Epithelial cell of proximal tubule (primary cell): ENCODE data around the gene MMEL1. TPM values are rescaled to one million over a fixed set of nuclear protein-coding genes. Genes with fewer than 3 reads are reported as not detected.

Experiments used
- DNase-seq: peaks from one replicate; pipeline ENCODE4 v3.0.0-alpha.2; 2011; ENCODE audit warnings: low read depth
- H3K4me3 ChIP-seq: 2 replicates; pipeline ENCODE4 v1.5.1; 2011; ENCODE audit warnings: low read depth, mild to moderate bottlenecking, low read length
- total RNA-seq: library from RNA; depleted of rRNA; stranded (reverse); fragments of >200 nt; gene quantifications from 2 replicates; pipeline ENCODE4 v1.2.3, GENCODE V29; 2015
- TF ChIP-seq, protein P1 (sequence below): conservative IDR thresholded peaks from 2 replicates; pipeline ENCODE4 v1.5.1; 2012; ENCODE audit warnings: low read depth, mild to moderate bottlenecking, low read length

MMEL1 gene
- total RNA-seq, 1 donor from 2014 or later, result not detected

DNA sequence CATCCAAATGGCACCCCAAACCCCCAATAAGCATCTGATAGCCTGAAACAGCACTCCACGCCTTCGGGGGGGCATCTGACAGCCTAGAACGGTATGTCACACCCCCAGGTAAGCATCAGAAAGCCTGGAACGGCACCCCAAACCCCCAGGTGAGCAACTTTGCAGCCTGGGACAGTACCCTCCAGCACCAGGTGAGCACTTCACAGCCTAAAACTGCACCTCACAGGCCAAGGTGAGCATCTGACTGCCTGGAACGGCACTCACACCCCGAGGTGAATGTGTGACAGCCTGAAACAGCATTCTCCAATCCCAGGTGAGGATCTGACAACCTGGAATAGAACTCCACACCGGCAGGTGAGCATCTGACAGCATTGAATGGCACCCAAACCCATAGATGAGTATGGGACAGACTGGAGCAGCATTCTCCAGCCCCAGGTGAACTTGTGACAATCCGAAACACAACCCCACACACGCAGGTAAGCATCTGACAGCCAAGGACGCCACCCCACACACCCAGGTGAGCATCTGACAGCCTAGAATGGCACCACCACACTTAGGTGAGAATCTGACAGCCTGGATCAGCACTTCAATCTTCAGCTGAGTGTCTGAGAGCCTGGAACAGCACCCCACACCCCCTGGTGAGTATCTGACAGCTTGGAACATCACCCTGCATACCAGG, 18.3 kb upstream of the MMEL1 start:
- TF ChIP-seq, protein P1, sequence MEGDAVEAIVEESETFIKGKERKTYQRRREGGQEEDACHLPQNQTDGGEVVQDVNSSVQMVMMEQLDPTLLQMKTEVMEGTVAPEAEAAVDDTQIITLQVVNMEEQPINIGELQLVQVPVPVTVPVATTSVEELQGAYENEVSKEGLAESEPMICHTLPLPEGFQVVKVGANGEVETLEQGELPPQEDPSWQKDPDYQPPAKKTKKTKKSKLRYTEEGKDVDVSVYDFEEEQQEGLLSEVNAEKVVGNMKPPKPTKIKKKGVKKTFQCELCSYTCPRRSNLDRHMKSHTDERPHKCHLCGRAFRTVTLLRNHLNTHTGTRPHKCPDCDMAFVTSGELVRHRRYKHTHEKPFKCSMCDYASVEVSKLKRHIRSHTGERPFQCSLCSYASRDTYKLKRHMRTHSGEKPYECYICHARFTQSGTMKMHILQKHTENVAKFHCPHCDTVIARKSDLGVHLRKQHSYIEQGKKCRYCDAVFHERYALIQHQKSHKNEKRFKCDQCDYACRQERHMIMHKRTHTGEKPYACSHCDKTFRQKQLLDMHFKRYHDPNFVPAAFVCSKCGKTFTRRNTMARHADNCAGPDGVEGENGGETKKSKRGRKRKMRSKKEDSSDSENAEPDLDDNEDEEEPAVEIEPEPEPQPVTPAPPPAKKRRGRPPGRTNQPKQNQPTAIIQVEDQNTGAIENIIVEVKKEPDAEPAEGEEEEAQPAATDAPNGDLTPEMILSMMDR, result no peak

DNA sequence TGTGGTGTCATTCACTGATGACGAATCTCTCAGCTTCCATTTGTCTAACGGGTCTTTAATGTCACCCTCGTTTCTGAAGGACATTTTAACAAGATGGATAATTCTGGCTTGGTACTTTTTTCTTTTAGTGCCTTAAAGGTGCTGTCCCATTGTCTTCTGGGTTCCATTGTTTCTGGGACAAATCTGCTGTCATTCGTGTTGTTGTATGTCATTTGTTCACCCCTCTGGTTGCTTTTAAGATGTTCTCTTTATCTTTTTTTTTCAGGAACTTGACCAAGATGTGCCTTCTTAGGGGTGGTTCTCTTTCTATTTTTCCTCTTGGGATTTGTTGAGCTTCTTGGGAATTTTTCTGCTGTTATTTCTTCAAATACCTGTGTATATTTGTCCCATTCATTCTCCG, 14.0 kb upstream of the MMEL1 start:
- no peak for DNase-seq
- TF ChIP-seq, protein P1, result no peak
- no peak overlapping the region for H3K4me3 ChIP-seq

More for the DNA sequence above, 18.3 kb upstream of the MMEL1 start:
- no peak for DNase-seq
- no peak overlapping the region for H3K4me3 ChIP-seq

DNA sequence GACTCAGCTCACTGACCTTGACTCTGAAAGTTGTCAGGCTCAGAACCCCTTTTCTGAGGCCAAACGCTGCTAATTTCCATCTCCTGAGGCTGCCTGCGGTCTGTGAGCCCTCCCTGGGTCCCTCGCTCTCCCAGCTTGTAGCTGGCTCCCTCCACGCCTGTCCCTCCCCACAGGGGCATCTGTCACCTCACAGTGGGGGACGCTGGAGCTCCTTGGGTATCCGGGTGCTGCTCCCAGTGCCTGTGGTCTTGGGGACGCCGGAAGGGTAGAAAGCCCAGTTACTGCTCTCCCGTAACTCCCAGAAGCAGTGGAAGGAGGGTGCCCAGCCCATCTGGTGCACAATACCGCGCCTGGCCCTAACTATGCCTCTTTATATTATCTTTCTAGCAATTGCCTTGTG, 13.0 kb upstream of the MMEL1 start:
- no peak overlapping the region for H3K4me3 ChIP-seq
- DNase-seq, result no peak
- TF ChIP-seq, protein P1, result no peak

DNA sequence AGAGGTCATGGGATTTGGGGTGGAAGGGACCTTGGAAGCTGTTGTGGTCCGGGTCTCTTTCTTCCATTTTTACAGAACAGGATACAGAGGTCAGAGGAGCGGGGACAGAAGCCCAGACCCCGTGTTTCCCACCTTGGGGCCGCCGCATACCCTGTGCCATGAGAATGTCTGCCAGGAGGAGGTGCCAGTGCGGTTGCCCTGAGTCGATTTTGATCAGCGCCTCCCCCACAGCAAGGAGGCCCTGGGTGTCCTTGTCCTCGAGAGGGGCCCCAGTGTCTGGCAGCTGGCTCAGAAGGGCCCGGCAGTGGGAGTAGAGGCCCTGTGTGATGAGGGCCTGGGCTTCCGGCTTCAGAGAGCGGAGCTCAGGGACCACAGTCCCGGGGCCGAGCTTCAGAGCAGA, 12.3 kb upstream of the MMEL1 start:
- H3K4me3 ChIP-seq, result no peak overlapping the region
- DNase-seq, result no peak
- TF ChIP-seq, protein P1, result no peak

DNA sequence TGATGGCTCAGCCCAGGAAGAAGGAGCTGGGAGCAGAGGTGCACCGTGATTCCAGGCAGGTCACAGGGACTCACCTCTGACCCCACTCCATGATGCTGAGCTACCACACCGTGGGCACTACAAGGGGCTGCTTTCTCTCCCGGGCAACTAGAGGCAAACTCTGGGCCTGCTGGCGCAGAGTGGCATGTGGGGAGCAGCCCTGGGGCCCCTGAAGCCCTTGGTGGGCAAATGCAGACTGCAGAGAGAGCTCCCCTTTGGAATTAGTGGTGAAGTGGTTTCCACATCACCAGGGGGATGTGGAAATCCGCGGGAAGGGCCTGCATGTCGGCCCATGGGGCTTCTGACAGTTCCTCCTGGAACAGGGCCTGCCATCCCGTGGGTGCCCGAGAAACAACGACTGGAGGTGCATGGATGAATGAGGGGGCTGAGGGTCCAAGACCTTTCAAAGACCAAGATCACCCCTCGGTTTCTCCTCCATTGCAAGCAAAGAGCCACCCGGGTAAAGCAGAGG, 11.8 kb upstream of the MMEL1 start:
- TF ChIP-seq, protein P1, result no peak

DNA sequence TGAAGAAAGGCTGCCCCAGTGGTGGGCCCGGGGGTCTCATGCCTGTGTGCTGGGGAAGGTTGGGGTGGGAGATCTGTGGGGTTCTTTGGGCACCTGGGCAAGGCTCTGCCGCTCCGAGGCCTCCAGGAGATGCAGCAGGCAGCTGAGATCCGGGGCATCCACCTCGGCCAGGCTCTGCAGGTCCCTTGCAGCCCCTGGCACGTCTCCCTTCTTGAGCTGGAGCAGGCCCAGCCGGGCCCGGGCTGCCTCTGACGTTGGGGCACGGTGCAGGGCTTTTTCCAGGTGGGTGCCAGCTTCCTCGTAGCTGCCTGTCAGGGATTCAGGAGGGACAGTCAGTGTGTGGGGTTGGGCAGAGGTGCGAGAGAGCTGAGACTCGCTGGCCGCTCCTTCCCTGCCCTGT, 11.4 kb upstream of the MMEL1 start:
- no peak for DNase-seq

More for the DNA sequence above, 11.8 kb upstream of the MMEL1 start:
- no peak overlapping the region for H3K4me3 ChIP-seq
- DNase-seq, result no peak

More for the DNA sequence above, 11.4 kb upstream of the MMEL1 start:
- TF ChIP-seq, protein P1, result no peak
- H3K4me3 ChIP-seq, result no peak overlapping the region
